HL-60 (cell line): Measurements from ENCODE around the gene DZANK1. TPM values are rescaled to one million over a fixed set of nuclear protein-coding genes. Genes with fewer than 3 reads are reported as not detected.
"Not testable (repeated sequence)": the region's sequence is repeated elsewhere in the genome, so short reads cannot be mapped to it uniquely, and the experiment has no call there.

Experiments
- DNase-seq, 2 experiments: peaks; one replicate each; pipeline ENCODE4 v3.0.0-alpha.2; 2010 to 2020; ENCODE audit warnings: low read depth in 1 of 2, low spot score in 1 of 2
- H3K27ac ChIP-seq: fragments of 250-450 bp; sonication (Bioruptor Pico); replicated peaks from 2 replicates; pipeline ENCODE4 v1.5.1; 2020; ENCODE audit warnings: mild to moderate bottlenecking, moderate library complexity
- H3K27me3 ChIP-seq: fragments of 250-450 bp; sonication (Bioruptor Pico); 2 replicates; pipeline ENCODE4 v1.5.1; 2021; ENCODE audit warnings: mild to moderate bottlenecking, moderate library complexity; ENCODE audit not compliant: insufficient read depth, poor library complexity, severe bottlenecking
- H3K4me3 ChIP-seq: replicated peaks from 2 replicates; pipeline ENCODE4 v1.5.1; 2011; ENCODE audit warnings: mild to moderate bottlenecking, control low read depth, low read length; ENCODE audit not compliant: insufficient read depth
- CTCF ChIP-seq: IDR thresholded peaks from one replicate; pipeline ENCODE4 v1.5.1; 2011; ENCODE audit warnings: low read length, control low read depth, inconsistent platforms; ENCODE audit not compliant: insufficient read depth
- GABPA ChIP-seq: IDR thresholded peaks from 2 replicates; pipeline ENCODE4 v1.6.1; 2012; ENCODE audit warnings: low read depth
- POLR2AphosphoS5 ChIP-seq: IDR thresholded peaks from 2 replicates; pipeline ENCODE4 v1.6.1; 2012; ENCODE audit warnings: low read depth
- REST ChIP-seq: IDR thresholded peaks from 2 replicates; pipeline ENCODE4 v1.6.1; 2012; ENCODE audit warnings: low read depth; ENCODE audit not compliant: insufficient replicate concordance
- SPI1 ChIP-seq: IDR thresholded peaks from 2 replicates; pipeline ENCODE4 v1.6.1; 2012; ENCODE audit warnings: low read depth, mild to moderate bottlenecking, borderline replicate concordance
- microRNA-seq: library from miRNA; unstranded; fragments of <30 nt; microRNA quantifications from one replicate; pipeline ENCODE4, GENCODE V29; 2018

DZANK1 gene

GRCh38 chr20:18361678-18362077 lies 105.2 kb downstream of the DZANK1 start:
- no peaks in the 10 kb centered on the region for H3K27me3 ChIP-seq
- no peak overlapping the region for H3K4me3 ChIP-seq
- TF ChIP-seq POLR2AphosphoS5 (no peak), SPI1 (no peak)
- DNase-seq: no peak
- H3K27ac ChIP-seq: no peak overlapping the region

GRCh38 chr20:18360635-18361034 lies 106.2 kb downstream of the DZANK1 start:
- no peaks in the 10 kb centered on the region for H3K27me3 ChIP-seq
- H3K27ac ChIP-seq: no peak overlapping the region
- no peak overlapping the region for H3K4me3 ChIP-seq
- TF ChIP-seq REST (no peak), POLR2AphosphoS5 (no peak), GABPA (no peak), SPI1 (no peak), CTCF (no peak)
- no peak for DNase-seq

- H3K4me3 ChIP-seq: no peak overlapping the region
- no peak overlapping the region for H3K27ac ChIP-seq
- TF ChIP-seq CTCF (no peak), POLR2AphosphoS5 (no peak), SPI1 (no peak), GABPA (no peak), REST (no peak)
- DNase-seq: no peak
- no peaks in the 10 kb centered on the region for H3K27me3 ChIP-seq
These were observed 107.0 kb downstream of the DZANK1 start for GRCh38 chr20:18359854-18360253.

GRCh38 chr20:18349749-18350148 lies 117.1 kb downstream of the DZANK1 start:
- not testable (repeated sequence) for H3K4me3 ChIP-seq, H3K27ac ChIP-seq, H3K27me3 ChIP-seq, DNase-seq

Small RNA genes lying within 50 kb of the gene (microRNA-seq; reads per million reads assigned to microRNA genes)
- gene MIR3192: not detected
